Mucosa of rectum (tissue), 2 donors: Measurements from ENCODE around the gene SMPD1.

ENCODE experiments used
- H3K27ac ChIP-seq, 2 donors: one replicate each; pipeline ENCODE4 v1.7.0; 2013; ENCODE audit warnings: inconsistent platforms in 2 of 2, low read depth in 2 of 2, low read length in 2 of 2
- H3K27me3 ChIP-seq, 2 donors: one replicate each; pipeline ENCODE4 v1.7.0; 2013; ENCODE audit warnings: low read length in 2 of 2; ENCODE audit not compliant: control insufficient read depth in 2 of 2, insufficient read depth in 2 of 2
- H3K36me3 ChIP-seq, 2 donors: one replicate each; pipeline ENCODE4 v1.7.0; 2013; ENCODE audit warnings: low read length in 2 of 2; ENCODE audit not compliant: control insufficient read depth in 2 of 2, insufficient read depth in 2 of 2
- H3K4me1 ChIP-seq, 2 donors: one replicate each; pipeline ENCODE4 v1.7.0; 2013; ENCODE audit warnings: low read length in 2 of 2, mild to moderate bottlenecking in 1 of 2; ENCODE audit not compliant: control insufficient read depth in 2 of 2, insufficient read depth in 2 of 2
- H3K4me3 ChIP-seq, 2 donors: one replicate each; pipeline ENCODE4 v1.7.0; 2013; ENCODE audit warnings: low read length in 2 of 2
- H3K9ac ChIP-seq, 2 donors: one replicate each; pipeline ENCODE4 v1.7.0; 2013; ENCODE audit warnings: low read length in 2 of 2, low read depth in 1 of 2, mild to moderate bottlenecking in 1 of 2
- H3K9me3 ChIP-seq, 2 donors: one replicate each; pipeline ENCODE4 v1.7.0; 2013; ENCODE audit warnings: low read length in 2 of 2; ENCODE audit not compliant: control insufficient read depth in 2 of 2
- donor health status: healthy.
- donor health status: Normal muscosa, but diverticular disease.

Gene SMPD1

GRCh38 chr11:6413791-6414201 lies 23.5 kb downstream of the SMPD1 start:
- Histone ChIP-seq H3K9me3 (no peaks in the 10 kb centered on the region), H3K4me3 (no peak overlapping the region), H3K36me3 (peaks cover 0 to 3% of the 10 kb centered on the region in 2 donors), H3K4me1 (peaks cover 0 to 4% of the 10 kb centered on the region in 2 donors), H3K27ac (no peak overlapping the region), H3K9ac (no peak overlapping the region), H3K27me3 (no peaks in the 10 kb centered on the region)

- no peak overlapping the region for H3K9ac ChIP-seq
These were observed 24.6 kb downstream of the SMPD1 start for GRCh38 chr11:6414874-6415328.

GRCh38 chr11:6415797-6416196 lies 25.5 kb downstream of the SMPD1 start:
- Histone ChIP-seq H3K4me1 (peaks cover 4% of the 10 kb centered on the region in 2 donors), H3K36me3 (no peaks in the 10 kb centered on the region), H3K9ac (no peak overlapping the region), H3K27ac (no peak overlapping the region), H3K9me3 (no peaks in the 10 kb centered on the region), H3K4me3 (no peak overlapping the region), H3K27me3 (no peaks in the 10 kb centered on the region)

More at GRCh38 chr11:6414874-6415328, 24.6 kb downstream of the SMPD1 start:
- H3K9me3 ChIP-seq = no peaks in the 10 kb centered on the region
- H3K27ac ChIP-seq = no peak overlapping the region
- no peak overlapping the region for H3K4me3 ChIP-seq
- no peaks in the 10 kb centered on the region for H3K27me3 ChIP-seq
- H3K4me1 ChIP-seq = peaks cover 4% of the 10 kb centered on the region in 2 donors
- no peaks in the 10 kb centered on the region for H3K36me3 ChIP-seq

DNA sequence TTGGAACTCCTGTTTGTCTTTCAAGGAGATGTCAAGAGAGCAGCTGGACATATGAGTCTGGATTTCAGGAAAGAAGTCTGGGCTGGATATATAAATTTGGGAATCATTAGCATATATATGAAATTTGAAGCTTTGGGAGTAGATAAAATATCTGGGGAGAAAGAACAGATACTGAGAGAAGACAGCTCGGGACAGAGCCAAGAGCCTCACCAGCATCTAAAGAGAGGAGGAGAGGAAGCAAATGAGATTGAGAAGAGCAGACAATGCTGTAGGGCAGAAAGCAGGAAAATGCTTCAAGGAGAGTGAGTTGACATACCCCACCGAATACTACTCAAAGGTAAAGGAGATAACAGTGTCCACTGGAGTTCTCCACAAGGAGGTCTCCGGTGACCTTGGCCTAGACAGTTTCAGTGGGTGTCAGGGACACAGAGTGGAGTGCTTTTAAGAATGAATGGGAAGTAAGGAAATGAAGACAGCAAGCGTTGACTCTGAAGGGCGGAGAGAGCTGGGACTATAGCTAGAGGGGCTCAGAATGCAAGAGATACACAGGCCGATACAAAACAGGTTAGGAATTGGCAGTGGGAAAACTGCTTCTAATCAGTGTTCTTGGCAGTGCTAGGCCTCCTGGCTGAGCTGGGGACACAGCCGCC lies 27.8 kb downstream of the SMPD1 start:
- H3K27ac ChIP-seq = no peak overlapping the region
- no peaks in the 10 kb centered on the region for H3K9me3 ChIP-seq
- H3K4me1 ChIP-seq = peaks cover 4% of the 10 kb centered on the region in 2 donors
- H3K36me3 ChIP-seq = no peaks in the 10 kb centered on the region
- H3K27me3 ChIP-seq = no peaks in the 10 kb centered on the region
- no peak overlapping the region for H3K9ac ChIP-seq
- H3K4me3 ChIP-seq = peak overlapping the region in 1 of 2 donors; percentile 76

DNA sequence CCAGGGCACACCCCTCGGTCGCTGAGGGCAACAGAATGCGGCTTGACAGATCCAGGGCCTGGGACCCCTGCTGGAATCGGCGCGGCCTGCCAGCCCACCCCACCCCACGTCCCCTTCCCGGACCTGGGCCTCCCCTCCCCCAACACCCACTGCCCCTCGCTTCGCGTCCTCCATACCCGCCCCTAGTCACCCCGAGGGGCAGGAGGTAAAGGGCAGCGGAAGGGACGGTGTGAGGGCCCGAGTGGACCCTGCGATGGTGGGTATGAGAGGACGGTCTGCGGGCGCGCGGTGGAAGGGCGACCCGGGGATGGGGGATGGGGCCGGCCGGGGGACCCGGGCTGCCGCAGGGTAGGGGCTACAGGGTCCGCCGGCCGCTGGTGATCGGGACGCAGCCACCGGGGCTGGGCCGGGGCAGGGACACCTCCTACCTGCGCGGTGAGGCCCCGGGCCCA lies 28.3 kb downstream of the SMPD1 start:
- no peaks in the 10 kb centered on the region for H3K9me3 ChIP-seq
- no peaks in the 10 kb centered on the region for H3K27me3 ChIP-seq
- H3K4me3 ChIP-seq = peak overlapping the region; percentile 76 to 77
- peak overlapping the region in 1 of 2 donors; percentile 74 for H3K27ac ChIP-seq
- peak overlapping the region in 1 of 2 donors; percentile 78 for H3K9ac ChIP-seq
- H3K4me1 ChIP-seq = peaks cover 4% of the 10 kb centered on the region in 2 donors
- H3K36me3 ChIP-seq = no peaks in the 10 kb centered on the region

DNA sequence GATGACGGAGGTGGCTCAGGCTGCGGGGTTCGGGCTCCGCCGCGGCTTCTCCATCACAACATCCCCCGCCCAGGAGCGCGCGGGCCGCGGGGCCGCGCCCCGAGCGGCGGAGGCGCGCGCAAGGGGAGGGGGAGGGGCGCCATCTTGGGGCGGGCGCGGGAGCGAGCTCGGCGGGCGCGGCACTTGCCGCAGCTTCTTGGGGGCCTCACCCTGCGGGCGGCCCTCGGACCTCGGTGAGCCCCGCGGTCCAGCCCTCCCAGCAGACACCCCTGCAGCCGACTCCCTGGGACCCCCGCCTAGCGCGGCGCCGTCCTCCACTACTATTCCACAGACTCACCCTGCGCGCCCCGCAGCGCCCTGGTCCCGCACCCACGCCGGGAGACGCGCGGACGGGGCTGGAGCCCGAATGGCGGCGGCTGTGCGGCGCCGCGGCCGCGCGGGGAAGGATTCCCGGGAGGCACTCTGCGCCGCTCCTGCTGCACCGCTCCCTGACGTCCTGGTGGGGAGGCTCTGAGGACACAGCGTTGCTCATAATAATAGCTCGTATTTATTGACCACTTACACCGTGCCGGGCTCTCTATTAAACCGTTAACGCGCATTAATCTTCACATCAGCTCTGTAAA lies 28.8 kb downstream of the SMPD1 start, which contains the start of gene APBB1:
TSS of gene APBB1 (minus strand) at position 86 of the 623 bp plus-strand sequence. CDS start 7,747 bp downstream, outside the sequence.
- Histone ChIP-seq H3K27ac (peak within 1 kb of the TSS; percentile 48 to 74), H3K9me3 (no peaks in the 10 kb centered on the region), H3K36me3 (no peaks in the 10 kb centered on the region), H3K27me3 (no peaks in the 10 kb centered on the region), H3K4me1 (peaks cover 4% of the 10 kb centered on the region in 2 donors), H3K9ac (peak within 1 kb of the TSS; percentile 61 to 78), H3K4me3 (peak within 1 kb of the TSS; percentile 76 to 77)

- H3K9me3 ChIP-seq = no peaks in the 10 kb centered on the region
- no peak overlapping the region for H3K4me3 ChIP-seq
- no peaks in the 10 kb centered on the region for H3K36me3 ChIP-seq
- peaks cover 4% of the 10 kb centered on the region in 2 donors for H3K4me1 ChIP-seq
- H3K27me3 ChIP-seq = no peaks in the 10 kb centered on the region
- no peak overlapping the region for H3K9ac ChIP-seq
- no peak overlapping the region for H3K27ac ChIP-seq
These were observed 30.4 kb downstream of the SMPD1 start for GRCh38 chr11:6420677-6421076.

GRCh38 chr11:6427516-6427915 lies 37.2 kb downstream of the SMPD1 start:
- Histone ChIP-seq H3K9me3 (no peaks in the 10 kb centered on the region), H3K4me3 (no peak overlapping the region), H3K4me1 (no peaks in the 10 kb centered on the region), H3K27ac (no peak overlapping the region), H3K36me3 (no peaks in the 10 kb centered on the region), H3K27me3 (no peaks in the 10 kb centered on the region), H3K9ac (no peak overlapping the region)

DNA sequence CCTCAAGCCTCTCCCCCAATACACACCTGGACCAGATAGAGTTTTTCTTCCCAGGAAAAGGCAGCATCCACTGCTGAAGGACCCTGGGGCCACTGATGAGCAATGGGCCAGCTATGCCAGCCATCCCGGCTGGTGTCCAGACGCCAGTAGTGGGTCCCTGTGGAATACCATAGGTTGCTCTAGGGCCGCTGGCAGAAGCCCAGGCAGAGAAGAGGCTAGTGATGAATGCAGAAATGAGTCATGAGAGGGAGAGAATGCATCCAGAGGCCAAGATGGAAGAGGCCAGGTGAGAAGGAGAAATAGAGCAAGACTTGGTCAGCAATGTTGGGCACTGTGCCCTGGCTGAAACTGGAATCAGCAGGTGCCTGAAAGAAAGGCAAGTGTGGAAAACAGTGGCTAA lies 41.6 kb downstream of the SMPD1 start:
- Histone ChIP-seq H3K27me3 (no peaks in the 10 kb centered on the region), H3K27ac (no peak overlapping the region), H3K4me3 (no peak overlapping the region), H3K36me3 (no peaks in the 10 kb centered on the region), H3K4me1 (no peaks in the 10 kb centered on the region), H3K9ac (no peak overlapping the region), H3K9me3 (no peaks in the 10 kb centered on the region)

GRCh38 chr11:6433998-6434660 lies 43.9 kb downstream of the SMPD1 start:
- no peaks in the 10 kb centered on the region for H3K27me3 ChIP-seq
- H3K4me1 ChIP-seq = no peaks in the 10 kb centered on the region
- no peak overlapping the region for H3K4me3 ChIP-seq
- H3K9ac ChIP-seq = no peak overlapping the region
- no peaks in the 10 kb centered on the region for H3K9me3 ChIP-seq
- no peak overlapping the region for H3K27ac ChIP-seq
- no peaks in the 10 kb centered on the region for H3K36me3 ChIP-seq
